HFFc6 (cell line): Measurements from ENCODE around the gene LYSMD4. TPM values are rescaled to one million over a fixed set of nuclear protein-coding genes. Genes with fewer than 3 reads are reported as not detected.

Source experiments
- DNase-seq: peaks from one replicate; pipeline ENCODE4 v3.0.0-alpha.2; 2018
- H3K27ac Mint-ChIP-seq: 2 replicates; pipeline ENCODE4 v1.8.0; 2020; ENCODE audit warnings: mild to moderate bottlenecking, mixed read lengths
- H3K27me3 Mint-ChIP-seq: 2 replicates; pipeline ENCODE4 v1.8.0; 2021; ENCODE audit warnings: mild to moderate bottlenecking, moderate library complexity, mixed read lengths; ENCODE audit not compliant: insufficient read depth
- H3K36me3 Mint-ChIP-seq: 2 replicates; pipeline ENCODE4 v1.8.0; 2021; ENCODE audit warnings: low read depth, mixed read lengths
- H3K4me1 Mint-ChIP-seq: 2 replicates; pipeline ENCODE4 v1.8.0; 2020; ENCODE audit warnings: low read depth, mixed read lengths
- H3K4me3 Mint-ChIP-seq: 2 replicates; pipeline ENCODE4 v1.8.0; 2020; ENCODE audit warnings: mild to moderate bottlenecking, moderate library complexity, mixed read lengths
- H3K9me3 Mint-ChIP-seq: 2 replicates; pipeline ENCODE4 v1.8.0; 2020; ENCODE audit warnings: mild to moderate bottlenecking, mixed read lengths
- total RNA-seq, 6 experiments: library from RNA; stranded (reverse); fragmentation: NEBNext Ultra II Directional; extraction: Animal tissue kit (Norgen Biotek cat#: 25700); gene quantifications; 2 replicates in 1 of 6; 3 replicates in 5 of 6; pipeline ENCODE4 v1.2.3, GENCODE V29; 2021
- TF ChIP-seq, protein P1 (sequence below): fragments of 200-600 bp; sonication (generic); IDR thresholded peaks from 2 replicates; pipeline ENCODE4 v1.5.0; 2021; ENCODE audit warnings: antibody characterized with exemption, mild to moderate bottlenecking

The LYSMD4 gene
- total RNA-seq, 6 experiments from 2014 or later, result 3.4 to 5.3 (median 4.4) TPM

DNA sequence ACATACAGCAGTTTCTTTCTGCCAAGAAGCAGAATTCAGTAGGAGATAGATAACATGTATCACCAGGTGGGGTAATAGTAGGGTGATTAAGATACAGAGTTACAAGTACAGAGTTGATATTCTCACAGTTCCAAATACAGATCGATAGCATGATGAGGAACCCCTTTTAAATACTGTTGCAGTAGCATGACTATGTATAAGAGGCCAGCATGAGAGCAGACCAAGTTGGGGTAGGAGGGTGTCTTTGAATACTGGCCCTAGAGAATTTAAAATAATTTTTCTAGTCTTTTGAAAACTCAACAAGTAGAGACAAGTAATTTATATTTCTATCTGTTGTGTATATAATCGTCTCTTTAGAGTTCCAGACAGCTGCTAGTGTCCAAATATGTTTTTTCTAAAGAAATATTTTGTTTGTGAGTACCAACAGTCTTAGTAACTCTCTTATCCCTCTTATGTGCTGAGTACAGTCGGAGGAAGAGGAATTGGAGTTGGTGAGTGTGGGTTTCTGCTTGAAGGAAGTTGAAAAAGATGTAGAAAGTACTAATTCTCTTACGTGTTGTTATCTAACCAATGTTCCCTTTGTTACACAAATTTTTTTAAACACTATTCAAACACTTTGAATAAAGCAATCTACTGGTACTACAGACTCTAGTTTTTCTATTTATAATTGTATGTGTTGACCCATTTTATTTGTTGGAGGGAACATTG is 30.2 kb downstream of the LYSMD4 start:
- Mint-ChIP-seq H3K36me3 (no peaks in the 10 kb centered on the region), H3K9me3 (no peaks in the 10 kb centered on the region), H3K4me3 (peak overlapping the region; percentile 68), H3K4me1 (peaks cover 37% of the 10 kb centered on the region), H3K27me3 (no peaks in the 10 kb centered on the region; the same call in 1 of the 2 replicates), H3K27ac (peak overlapping the region; percentile 52)
- no peak for DNase-seq
- TF ChIP-seq, protein P1, sequence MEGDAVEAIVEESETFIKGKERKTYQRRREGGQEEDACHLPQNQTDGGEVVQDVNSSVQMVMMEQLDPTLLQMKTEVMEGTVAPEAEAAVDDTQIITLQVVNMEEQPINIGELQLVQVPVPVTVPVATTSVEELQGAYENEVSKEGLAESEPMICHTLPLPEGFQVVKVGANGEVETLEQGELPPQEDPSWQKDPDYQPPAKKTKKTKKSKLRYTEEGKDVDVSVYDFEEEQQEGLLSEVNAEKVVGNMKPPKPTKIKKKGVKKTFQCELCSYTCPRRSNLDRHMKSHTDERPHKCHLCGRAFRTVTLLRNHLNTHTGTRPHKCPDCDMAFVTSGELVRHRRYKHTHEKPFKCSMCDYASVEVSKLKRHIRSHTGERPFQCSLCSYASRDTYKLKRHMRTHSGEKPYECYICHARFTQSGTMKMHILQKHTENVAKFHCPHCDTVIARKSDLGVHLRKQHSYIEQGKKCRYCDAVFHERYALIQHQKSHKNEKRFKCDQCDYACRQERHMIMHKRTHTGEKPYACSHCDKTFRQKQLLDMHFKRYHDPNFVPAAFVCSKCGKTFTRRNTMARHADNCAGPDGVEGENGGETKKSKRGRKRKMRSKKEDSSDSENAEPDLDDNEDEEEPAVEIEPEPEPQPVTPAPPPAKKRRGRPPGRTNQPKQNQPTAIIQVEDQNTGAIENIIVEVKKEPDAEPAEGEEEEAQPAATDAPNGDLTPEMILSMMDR, result no peak

DNA sequence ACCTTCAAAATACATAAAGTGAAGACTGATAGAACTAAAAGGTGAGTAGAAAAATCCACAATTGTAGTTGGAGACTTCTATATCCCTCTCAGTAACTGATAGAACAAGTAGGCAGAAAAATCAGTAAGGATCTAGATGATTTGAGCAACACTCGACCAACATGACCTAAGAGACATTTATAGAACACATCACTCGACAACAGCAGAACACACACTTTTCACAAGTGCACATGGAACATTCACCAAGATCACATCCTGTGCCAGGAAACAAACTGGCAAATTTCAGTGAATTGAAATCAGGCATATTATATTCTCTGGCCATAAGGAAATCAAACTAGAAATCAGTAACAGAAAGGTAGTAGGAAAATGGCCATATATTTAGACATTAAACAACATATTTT is 37.1 kb downstream of the LYSMD4 start:
- peaks cover 12% of the 10 kb centered on the region for H3K36me3 Mint-ChIP-seq
- H3K27me3 Mint-ChIP-seq, result no peaks in the 10 kb centered on the region
- peaks cover 10% of the 10 kb centered on the region; the same call in 1 of the 2 replicates for H3K4me1 Mint-ChIP-seq
- TF ChIP-seq, protein P1, result no peak
- no peak overlapping the region for H3K4me3 Mint-ChIP-seq
- no peaks in the 10 kb centered on the region for H3K9me3 Mint-ChIP-seq
- H3K27ac Mint-ChIP-seq, result no peak overlapping the region
- DNase-seq, result no peak

DNA sequence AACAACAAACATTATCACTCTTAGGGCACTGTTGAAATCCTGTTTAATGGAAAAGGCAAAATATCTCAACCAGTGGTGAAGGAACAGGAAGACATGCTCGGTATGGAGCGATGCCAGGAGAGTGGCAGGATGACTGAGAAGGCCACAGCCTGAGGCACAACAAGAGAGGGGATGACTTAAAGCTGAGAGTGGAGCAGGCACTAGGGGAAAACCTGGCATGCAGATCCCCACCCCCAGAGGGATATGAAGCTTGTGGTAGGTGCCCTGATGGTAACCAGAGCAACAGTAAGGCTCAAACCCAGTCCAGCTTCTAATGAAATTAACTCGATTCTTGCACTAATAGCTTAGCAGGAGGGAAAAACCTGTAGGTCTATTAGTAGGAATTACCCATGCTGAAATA is 40.4 kb downstream of the LYSMD4 start:
- Mint-ChIP-seq H3K4me3 (no peak overlapping the region), H3K27ac (no peak overlapping the region), H3K27me3 (no peaks in the 10 kb centered on the region; the same call in 1 of the 2 replicates), H3K36me3 (peaks cover 21% of the 10 kb centered on the region), H3K4me1 (peaks cover 10% of the 10 kb centered on the region; the same call in 1 of the 2 replicates), H3K9me3 (no peaks in the 10 kb centered on the region)
- TF ChIP-seq, protein P1, result no peak
- DNase-seq, result no peak

DNA sequence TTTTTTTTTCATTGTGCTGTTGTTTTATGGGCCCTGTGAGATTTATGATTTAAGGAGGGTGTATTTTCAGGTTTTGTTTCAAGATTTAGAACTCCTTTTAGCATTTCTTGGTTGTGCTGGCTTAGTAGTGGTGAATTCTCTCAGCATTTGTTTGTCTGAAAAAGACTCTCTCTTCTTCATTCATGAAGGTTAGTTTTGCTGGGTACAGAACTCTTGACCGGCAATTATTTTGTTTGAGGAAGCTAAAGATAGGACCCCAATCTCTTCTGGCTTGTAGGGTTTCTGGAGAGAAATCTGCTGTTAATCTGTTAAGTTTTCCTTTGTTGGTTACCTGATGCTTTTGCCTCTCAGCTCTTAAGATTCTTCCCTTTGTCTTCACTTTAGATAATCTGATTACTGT is 46.9 kb downstream of the LYSMD4 start:
- peaks cover 9% of the 10 kb centered on the region for H3K9me3 Mint-ChIP-seq
- H3K36me3 Mint-ChIP-seq, result peaks cover 41% of the 10 kb centered on the region
- no peaks in the 10 kb centered on the region; the same call in 1 of the 2 replicates for H3K27me3 Mint-ChIP-seq
- no peak for DNase-seq
- H3K4me3 Mint-ChIP-seq, result no peak overlapping the region
- no peak overlapping the region for H3K27ac Mint-ChIP-seq
- peaks cover 15% of the 10 kb centered on the region for H3K4me1 Mint-ChIP-seq
- TF ChIP-seq, protein P1, result no peak

DNA sequence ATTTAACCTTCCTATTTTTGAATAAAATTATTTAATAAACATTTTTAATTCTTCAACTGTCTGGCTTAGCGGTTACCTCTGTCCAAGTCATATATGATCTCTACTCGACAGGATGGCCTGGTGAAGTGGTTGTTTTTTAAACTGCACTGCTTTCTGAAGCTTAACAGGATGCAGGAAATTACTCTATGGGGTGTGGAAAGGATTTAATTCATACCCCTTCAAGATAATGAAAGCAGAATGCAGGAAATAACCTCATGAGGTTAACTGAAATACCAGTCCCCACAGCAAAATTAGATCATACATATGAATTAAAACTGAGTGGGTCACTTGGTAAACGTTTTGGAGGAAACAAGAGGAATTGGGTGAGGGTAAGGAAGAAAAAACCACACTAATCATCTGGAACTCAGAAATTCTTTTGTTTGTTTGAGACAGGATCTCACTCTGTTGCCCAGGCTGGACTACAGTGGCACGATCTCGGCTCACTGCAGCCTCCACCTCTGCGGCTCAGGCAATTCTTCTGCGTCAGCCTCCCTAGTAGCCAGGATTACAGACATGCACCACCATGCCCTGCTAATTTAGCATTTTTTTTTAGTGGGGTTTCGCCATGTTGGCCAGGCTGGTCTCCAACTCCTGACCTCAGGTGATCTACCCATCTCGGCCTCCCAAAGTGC is 50.1 kb downstream of the LYSMD4 start:
- peak overlapping the region; percentile 54 for H3K27ac Mint-ChIP-seq
- H3K9me3 Mint-ChIP-seq, result peaks cover 9% of the 10 kb centered on the region
- H3K36me3 Mint-ChIP-seq, result peaks cover 44% of the 10 kb centered on the region
- no peak for DNase-seq
- TF ChIP-seq, protein P1, result no peak
- no peaks in the 10 kb centered on the region; the same call in 1 of the 2 replicates for H3K27me3 Mint-ChIP-seq
- H3K4me3 Mint-ChIP-seq, result no peak overlapping the region
- peaks cover 15% of the 10 kb centered on the region for H3K4me1 Mint-ChIP-seq
